ENCODE measurements around the gene EID2B.

EID2B gene

GRCh38 chr19:39533003-39533512 is 406 bp upstream of the EID2B start:
- no peak for DNase-seq (ENCODE audit: low read depth, low spot score)

DNA sequence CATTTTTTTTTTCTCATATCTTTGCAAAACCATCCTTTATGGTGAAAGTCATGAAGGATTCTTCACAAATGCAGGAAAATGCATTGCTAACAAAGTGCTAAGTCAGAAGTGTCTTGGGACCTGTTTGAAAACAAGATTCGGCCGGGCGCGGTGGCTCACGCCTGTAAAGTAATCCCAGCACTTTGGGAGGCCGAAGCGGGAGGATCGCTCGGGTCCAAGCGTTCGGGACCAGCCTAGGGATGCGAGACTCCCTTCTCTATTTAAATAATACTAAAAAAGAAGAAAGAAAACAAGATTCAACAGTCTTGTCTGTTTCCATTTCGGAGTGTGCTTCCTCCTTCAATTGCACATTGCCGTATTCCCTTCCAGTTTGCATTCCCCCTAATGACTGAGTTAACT is 819 bp downstream of the EID2B start:
- DNase-seq (ENCODE audit: low read depth, low spot score), result no peak

DNA sequence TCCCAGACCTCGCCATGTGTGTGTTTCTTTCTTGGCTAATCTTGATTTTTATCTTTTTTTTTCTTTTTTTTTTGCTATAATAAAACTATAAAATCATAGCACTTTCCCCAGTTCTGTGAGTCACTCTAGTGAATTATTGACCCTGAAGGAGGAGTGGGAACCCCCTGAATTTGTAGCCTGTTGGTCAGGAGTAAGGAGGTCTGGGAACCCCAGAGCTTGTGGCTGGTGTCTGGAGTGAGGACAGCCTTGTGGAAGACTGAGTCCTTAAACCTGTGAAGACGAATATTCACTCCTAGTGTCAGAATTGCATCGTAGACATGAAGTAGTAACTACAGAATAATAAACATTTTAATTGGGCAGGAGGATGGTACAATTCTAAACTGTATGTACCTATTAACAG is 7.4 kb downstream of the EID2B start:
- no peak for DNase-seq (ENCODE audit: low read depth, low spot score)

GRCh38 chr19:39524495-39524894 is 8.2 kb downstream of the EID2B start:
- no peak for DNase-seq (ENCODE audit: low read depth, low spot score)

- DNase-seq (ENCODE audit: low read depth, low spot score), result no peak
Observed at GRCh38 chr19:39520541-39521484, 11.8 kb downstream of the EID2B start.

- DNase-seq (ENCODE audit: low read depth, low spot score), result no peak
Observed at GRCh38 chr19:39518975-39519374, 13.7 kb downstream of the EID2B start.

DNA sequence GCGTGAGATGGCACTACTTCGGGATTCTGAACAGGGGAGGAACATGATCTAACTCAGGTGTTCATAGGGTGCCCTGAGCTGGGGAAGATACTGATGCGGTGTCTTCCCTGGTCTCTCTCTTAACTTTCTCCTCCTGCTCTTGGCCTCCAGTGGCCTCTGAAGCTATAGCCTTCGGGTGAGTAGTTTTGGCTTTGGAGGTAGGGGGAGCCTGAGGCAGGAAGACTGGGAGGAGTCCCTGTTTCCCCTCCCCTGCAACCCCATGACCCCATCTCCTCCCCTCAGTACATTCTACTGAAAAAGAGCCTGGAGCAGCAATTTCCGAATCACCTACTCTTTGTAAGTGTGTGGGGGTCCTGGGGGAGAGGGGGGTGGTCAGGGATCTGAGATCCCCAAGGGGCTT is 14.2 kb downstream of the EID2B start:
- DNase-seq (ENCODE audit: low read depth, low spot score), result no peak

GRCh38 chr19:39517432-39517831 is 15.2 kb downstream of the EID2B start:
- DNase-seq (ENCODE audit: low read depth, low spot score), result no peak

DNA sequence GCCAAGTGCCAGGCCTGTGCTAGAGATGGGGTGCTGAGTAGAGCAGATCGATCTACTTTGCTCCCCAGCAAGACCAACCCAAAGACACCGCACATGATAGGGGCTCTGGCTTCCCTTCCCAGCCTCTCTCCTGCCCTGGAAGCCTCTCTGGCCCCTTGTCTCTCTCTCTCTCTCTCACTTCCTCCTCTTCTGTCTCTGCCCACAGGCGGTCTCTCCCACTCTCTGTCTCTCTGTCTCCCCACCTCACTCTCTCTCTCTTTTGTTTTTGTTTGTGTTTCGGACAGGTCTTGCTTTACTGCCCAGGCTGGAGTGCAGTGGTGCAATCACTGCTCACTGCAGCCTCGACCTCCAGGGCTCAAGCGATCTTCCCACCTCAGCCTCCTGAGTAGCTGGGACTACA is 16.4 kb downstream of the EID2B start:
- no peak for DNase-seq (ENCODE audit: low read depth, low spot score)

- DNase-seq (ENCODE audit: low read depth, low spot score), result no peak
Observed at GRCh38 chr19:39515551-39516191, 17.0 kb downstream of the EID2B start.

DNA sequence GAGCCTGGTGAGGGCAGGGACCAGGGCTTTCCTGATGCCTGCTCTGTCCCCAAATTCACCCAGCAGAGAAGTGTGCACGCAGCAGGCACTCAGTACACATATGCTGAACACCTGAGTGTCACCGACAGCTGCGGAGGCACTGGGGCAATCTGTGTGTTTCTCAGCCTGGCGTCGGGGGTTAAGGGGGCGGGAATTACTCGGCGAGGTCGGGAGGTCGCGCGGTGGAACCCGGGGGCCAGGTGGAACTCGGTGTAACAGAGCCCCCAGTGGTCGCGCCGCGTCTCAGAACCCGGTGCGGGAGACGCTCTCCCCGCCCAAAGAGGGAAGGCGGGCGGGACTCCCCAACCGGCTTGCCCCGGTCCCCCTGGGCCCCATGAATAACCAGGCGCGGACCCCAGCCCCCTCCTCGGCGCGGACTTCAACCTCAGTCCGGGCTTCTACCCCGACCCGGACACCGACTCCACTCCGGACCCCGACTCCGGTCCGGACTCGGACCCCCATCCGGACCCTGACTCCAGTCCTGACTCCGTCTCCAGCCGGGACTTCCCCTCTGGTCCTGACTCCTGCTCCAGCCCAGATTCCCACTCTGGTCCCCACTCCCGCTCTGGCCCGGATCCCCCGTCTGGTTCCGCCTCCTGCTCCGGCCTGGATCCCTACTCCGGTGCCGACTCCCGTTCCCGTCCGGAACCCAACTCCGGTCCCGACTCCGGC is 17.7 kb downstream of the EID2B start, which contains the start of gene SELENOV:
SELENOV (plus strand) TSS at position 300 of the 711 bp plus-strand sequence; CDS start at position 374, 74 bp downstream.
- DNase-seq (ENCODE audit: low read depth, low spot score), result no peak

- DNase-seq (ENCODE audit: low read depth, low spot score), result no peak
Observed at GRCh38 chr19:39512988-39513387, 19.7 kb downstream of the EID2B start.

DNA sequence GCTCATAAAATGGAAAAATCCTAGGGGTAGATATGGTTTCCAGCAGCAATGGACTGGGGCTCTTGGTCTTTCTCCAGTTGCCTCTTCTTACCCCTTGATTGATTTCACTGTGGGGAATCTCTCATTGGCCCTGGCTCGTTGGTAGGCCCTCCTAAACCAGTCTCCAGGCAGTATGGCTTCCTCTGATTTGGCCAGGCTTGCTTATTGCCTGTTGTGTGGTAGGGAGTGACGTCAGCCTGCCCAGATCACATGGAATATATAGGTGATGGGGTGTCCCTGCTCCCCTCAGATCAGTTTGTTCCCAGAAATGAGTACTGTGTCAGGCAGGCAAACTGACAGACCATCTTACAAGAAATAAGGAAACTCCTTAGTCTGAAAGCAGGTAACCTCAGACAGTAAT is 23.4 kb downstream of the EID2B start:
- DNase-seq (ENCODE audit: low read depth, low spot score), result no peak

DNA sequence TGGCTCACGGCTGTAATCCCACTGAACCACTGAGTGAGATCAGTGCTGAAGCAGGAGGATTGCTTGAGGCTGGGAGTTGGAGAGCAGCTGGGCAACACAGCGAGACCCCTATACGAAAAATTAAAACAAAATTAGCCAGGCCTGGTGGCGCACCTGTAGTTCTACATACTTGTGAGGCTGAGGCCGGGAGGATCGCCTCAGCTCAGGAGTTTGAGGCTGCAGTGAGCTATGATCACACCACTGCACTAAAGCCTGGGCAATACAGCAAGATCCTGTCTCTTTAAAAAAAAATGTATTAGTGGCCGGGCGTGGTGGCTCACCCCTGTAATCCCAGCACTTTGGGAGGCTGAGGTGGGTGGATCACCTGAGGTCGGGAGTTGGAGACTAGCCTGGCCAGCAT is 24.0 kb downstream of the EID2B start:
- DNase-seq (ENCODE audit: low read depth, low spot score), result no peak

- DNase-seq (ENCODE audit: low read depth, low spot score), result no peak
Observed at GRCh38 chr19:39507715-39508364, 24.8 kb downstream of the EID2B start.

GRCh38 chr19:39506944-39507714 is 25.5 kb downstream of the EID2B start:
- no peak for DNase-seq (ENCODE audit: low read depth, low spot score)

GRCh38 chr19:39506598-39506943 is 26.1 kb downstream of the EID2B start:
- DNase-seq (ENCODE audit: low read depth, low spot score), result no peak

- DNase-seq (ENCODE audit: low read depth, low spot score), result no peak
Observed at GRCh38 chr19:39502640-39503417, 29.8 kb downstream of the EID2B start.

- no peak for DNase-seq (ENCODE audit: low read depth, low spot score)
Observed at GRCh38 chr19:39501340-39501739, 31.3 kb downstream of the EID2B start.

- no peak for DNase-seq (ENCODE audit: low read depth, low spot score)
Observed at GRCh38 chr19:39500543-39500942, 32.1 kb downstream of the EID2B start.

Measured in brain pericyte (primary cell).